Choroid plexus epithelial cell (primary cell): Measurements from ENCODE around the gene SIX2.

ENCODE experiments used
- DNase-seq: peaks from one replicate; pipeline ENCODE4 v3.0.0-alpha.2; 2010; ENCODE audit warnings: low read depth
- H3K4me3 ChIP-seq: 2 replicates; pipeline ENCODE4 v1.5.1; 2011; ENCODE audit warnings: low read depth, mild to moderate bottlenecking, control low read depth, low read length, moderate library complexity
- CTCF ChIP-seq: conservative IDR thresholded peaks from 2 replicates; pipeline ENCODE4 v1.5.1; 2011; ENCODE audit warnings: low read depth, mild to moderate bottlenecking, control low read depth, inconsistent platforms, low read length, moderate library complexity

The SIX2 gene

GRCh38 chr2:45031028-45031427 lies 21.8 kb upstream of the SIX2 start:
- TF ChIP-seq CTCF = no peak
- H3K4me3 ChIP-seq = no peak overlapping the region
- no peak for DNase-seq

- TF ChIP-seq CTCF = no peak
- DNase-seq = no peak
- no peak overlapping the region for H3K4me3 ChIP-seq
Observed at GRCh38 chr2:45030553-45030952, 21.3 kb upstream of the SIX2 start.

GRCh38 chr2:45029215-45029614 lies 20.0 kb upstream of the SIX2 start:
- no peak for TF ChIP-seq CTCF
- DNase-seq = peak; percentile 50
- no peak overlapping the region for H3K4me3 ChIP-seq

GRCh38 chr2:45028276-45028675 lies 19.0 kb upstream of the SIX2 start:
- peak; percentile 69 for DNase-seq
- no peak for TF ChIP-seq CTCF
- no peak overlapping the region for H3K4me3 ChIP-seq

GRCh38 chr2:45026924-45027450 lies 17.7 kb upstream of the SIX2 start:
- H3K4me3 ChIP-seq = no peak overlapping the region
- TF ChIP-seq CTCF = no peak
- DNase-seq = no peak

GRCh38 chr2:45024600-45025291 lies 15.5 kb upstream of the SIX2 start:
- no peak for TF ChIP-seq CTCF
- DNase-seq = peak; percentile 85
- no peak overlapping the region for H3K4me3 ChIP-seq

- no peak for DNase-seq
- H3K4me3 ChIP-seq = no peak overlapping the region
- no peak for TF ChIP-seq CTCF
Observed at GRCh38 chr2:45024097-45024496, 14.8 kb upstream of the SIX2 start.
